Inflammatory macrophage treated with lipopolysaccharide for 4 hours (primary cell): Measurements from ENCODE around the gene FLYWCH2.

Source experiments
- DNase-seq: peaks from one replicate; pipeline ENCODE4 v3.0.0-alpha.2; 2020

The FLYWCH2 gene

DNA sequence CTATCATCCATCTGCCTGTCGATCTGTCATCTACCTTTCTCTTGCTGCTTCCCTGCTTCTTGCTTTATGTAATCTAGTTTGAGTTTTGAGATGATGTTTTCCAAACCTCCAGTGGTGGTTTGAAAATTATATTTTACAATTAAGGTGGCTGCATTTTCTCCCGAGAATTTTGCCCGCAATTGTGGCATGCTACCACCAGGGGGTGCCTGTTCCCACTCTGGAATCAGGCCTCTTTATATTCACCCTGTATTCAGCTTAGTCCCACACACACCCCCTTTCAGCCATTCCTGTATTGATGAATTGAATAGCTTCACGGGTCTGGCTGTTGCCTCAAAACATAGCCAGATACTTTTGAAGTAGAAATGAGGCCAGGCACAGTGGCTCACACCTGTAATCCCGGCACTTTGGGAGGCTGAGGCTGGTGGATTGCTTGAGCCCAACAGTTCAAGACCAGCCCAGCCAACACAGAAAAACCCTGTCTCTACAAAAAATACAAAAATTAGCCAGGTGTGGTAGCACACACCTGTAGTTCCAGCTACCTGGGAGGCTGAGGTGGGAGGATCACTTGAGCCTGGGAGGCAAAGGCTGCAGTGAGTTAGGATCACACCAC lies 28.2 kb upstream of the FLYWCH2 start:
- DNase-seq: peak; percentile 38

GRCh38 chr16:2855536-2855935 lies 27.5 kb upstream of the FLYWCH2 start:
- no peak for DNase-seq

GRCh38 chr16:2856061-2856670 lies 26.8 kb upstream of the FLYWCH2 start:
- peak; percentile 53 for DNase-seq

DNA sequence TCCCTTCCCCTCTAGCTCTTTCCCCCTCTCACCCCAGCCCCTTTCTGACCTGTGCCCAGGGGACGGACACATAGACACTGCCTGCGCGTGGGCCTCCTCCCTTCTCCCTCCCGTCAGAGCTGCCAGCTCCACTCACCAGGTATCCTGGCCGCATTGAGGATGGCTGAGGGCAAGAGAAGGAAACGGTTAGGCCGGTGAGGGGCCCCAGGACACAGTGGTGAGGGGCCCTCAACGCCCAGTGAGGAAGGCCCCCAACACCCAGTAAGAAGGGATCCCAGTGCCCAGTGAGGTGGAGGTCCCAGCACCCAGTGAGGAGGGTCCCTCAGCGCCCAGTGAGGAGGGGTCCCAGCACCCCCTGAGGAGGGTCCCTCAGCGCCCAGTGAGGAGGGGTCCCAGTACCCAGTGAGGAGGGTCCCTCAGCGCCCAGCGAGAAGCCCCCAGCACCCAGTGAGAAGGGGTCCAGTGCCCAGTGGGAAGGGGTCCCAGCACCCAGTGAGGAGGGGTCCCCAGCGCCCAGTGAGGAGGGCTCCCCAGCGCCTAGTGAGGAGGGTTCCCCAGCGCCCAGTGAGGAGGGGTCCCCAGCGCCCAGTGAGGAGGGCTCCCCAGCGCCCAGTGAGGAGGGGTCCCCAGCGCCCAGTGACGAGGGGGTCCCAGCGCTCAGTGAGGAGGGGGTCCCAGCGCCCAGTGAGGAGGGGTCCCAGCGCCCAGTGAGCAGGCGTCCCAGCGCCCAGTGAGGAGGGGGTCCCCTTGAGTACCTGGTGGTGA lies 26.1 kb upstream of the FLYWCH2 start:
- DNase-seq: no peak

GRCh38 chr16:2857451-2858244 lies 25.4 kb upstream of the FLYWCH2 start, which contains the start of gene PRSS22:
TSS of gene PRSS22 (minus strand) at chr16:2858170. CDS start at chr16:2858104, 66 bp downstream.
- DNase-seq: no peak

DNA sequence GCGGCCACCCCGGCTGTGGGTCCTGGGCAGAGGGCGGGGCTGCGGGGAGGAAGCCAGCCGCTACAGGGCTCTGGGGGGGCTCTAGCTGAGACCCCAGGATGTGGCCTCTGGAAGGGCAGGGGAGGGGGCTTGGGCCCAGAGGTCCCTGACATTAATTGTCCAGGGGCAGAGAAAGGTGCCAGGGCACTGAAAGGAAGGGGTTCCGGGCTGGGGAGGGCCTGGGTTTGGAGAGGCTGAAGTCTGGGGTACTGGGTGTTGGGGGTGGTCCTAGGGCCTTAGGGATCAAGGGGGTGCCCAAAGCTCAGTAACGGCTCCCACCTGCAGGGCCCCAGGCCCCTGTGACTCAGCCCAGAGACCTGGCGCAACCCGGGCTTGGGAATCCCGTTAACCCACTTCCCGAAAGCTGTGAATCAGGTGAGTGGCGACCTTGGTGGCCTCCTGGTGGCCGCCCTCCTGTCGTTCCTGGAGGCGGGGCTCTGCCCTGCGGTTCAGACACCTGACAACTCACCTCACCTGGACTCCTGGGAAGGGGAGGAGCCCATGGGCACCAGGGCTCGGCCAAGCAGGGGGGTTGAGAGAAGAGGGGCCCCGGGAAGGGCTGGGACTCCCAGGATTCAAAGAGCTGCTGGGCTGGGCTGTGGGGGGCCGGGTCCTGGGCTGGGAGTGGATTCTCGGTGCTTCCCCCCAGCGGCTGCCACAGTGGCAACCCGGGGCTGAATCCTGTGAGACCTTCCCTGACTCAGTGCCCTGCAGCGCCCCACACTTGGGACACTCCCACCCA lies 24.6 kb upstream of the FLYWCH2 start:
- DNase-seq: no peak

- no peak for DNase-seq
These were observed 23.2 kb upstream of the FLYWCH2 start for GRCh38 chr16:2859686-2860265.

- peak; percentile 56 for DNase-seq
These were observed 22.0 kb upstream of the FLYWCH2 start for GRCh38 chr16:2860826-2861567.

GRCh38 chr16:2865651-2866050 lies 17.4 kb upstream of the FLYWCH2 start:
- peak; percentile 22 for DNase-seq

GRCh38 chr16:2866431-2866830 lies 16.6 kb upstream of the FLYWCH2 start:
- DNase-seq: no peak

GRCh38 chr16:2867661-2867986 lies 15.4 kb upstream of the FLYWCH2 start:
- no peak for DNase-seq

GRCh38 chr16:2867987-2868789 lies 14.8 kb upstream of the FLYWCH2 start:
- peak; percentile 93 for DNase-seq

- DNase-seq: no peak
These were observed 11.1 kb upstream of the FLYWCH2 start for GRCh38 chr16:2871926-2872325.

DNA sequence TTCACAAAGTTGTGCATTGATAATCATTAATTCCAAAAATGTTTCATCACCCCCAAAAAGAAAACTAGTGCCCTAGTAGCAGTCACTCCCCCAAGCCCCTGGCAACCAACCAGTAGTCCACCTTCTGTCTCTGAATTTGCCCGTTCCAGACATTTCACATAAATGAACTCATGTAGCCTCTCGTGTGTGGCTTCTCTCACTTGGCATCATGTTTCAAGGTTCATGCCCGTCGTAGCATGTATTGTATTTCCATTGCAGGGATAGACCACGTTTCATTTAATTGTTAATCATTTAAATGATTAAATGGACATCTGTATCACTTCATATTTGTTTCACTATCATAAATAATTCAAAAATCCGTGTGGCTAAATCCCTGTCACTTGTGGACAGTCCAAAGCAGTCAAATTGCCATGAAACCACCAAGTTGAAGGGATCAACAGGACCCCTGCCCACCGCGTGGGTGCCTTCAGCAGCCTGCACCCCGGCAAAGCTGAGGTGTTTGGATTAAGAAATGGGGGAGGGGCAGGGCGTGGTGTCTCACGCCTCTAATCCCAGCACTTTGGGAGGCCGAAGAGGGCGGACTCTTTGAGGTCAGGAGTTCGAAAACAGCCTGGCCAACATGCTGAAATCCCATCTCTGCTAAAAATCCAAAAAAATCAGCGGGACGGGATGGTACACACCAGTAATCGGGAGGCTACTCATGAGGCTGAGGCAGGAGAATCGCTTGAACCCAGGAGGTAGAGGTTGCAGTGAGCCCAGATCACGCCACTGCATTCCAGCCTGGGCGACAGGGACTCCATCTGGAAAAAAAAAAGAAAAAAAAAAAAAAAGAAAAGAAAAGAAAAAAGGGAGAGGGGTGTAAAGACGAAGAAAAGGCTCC lies 8.7 kb upstream of the FLYWCH2 start:
- no peak for DNase-seq

DNA sequence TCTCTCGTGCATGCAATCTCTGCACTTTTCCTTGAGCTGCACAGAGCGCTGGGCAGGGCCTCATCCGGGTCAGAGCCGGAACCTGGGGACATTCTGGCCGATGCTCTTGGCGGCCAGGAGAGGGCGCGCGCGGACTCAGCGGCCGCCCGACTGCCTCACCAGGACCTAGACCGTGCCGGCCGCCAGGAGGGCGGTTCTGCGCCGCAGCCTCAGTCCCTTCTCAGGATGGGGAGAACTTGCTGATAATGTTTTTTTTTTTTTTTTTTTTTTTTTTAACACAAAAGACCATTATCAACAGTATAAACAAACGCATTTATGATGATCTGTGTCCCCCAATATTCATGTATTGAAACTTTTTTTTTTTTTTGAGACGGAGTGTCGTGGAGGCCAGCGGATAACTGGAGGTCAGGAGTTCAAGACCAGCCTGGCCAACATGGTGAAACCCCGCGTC lies 8.1 kb upstream of the FLYWCH2 start:
- peak; percentile 82 for DNase-seq

- no peak for DNase-seq
These were observed 3.0 kb upstream of the FLYWCH2 start for GRCh38 chr16:2879854-2880508.

DNA sequence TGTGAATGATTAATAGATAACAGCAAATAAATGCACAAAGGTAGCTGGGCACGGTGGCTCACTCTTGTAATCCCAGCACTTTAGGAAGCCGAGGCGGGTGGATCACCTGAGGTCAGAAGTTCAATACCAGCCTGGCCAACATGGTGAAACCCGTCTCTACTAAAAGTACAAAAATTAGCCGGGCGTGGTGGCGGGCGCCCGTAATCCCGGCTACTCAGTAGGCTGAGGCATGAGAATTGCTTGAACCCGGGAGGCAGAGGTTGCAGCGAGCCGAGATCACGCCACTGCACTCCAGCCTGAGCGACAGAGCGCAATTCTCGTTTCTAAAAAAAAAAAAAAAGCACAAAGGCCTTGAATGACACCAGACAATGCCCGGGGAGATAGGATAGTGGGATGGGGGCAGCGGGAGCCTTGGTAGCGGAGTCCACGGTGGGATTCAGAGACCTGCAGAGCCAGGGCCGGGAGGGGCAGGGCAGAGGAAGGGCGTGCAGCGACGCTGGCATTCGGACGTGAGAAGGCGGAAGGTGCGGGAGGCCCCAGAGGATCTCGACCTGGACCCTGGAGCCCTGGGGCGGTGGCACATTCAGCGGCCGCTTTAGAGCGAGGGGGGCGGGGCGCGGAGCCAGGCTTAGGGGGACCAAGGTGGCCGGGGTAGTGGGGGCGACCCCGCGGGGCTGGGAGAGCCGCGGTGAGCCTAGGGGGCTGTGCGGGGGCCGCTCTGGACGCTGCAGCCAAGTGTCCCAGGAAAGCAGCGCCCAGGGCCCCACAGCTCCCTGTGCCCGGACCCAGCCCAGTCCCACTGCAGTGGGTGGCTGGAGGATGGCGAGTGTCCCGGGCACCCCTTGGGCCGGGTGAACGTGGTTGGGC lies 999 bp upstream of the FLYWCH2 start:
- DNase-seq: peak; percentile 23

DNA sequence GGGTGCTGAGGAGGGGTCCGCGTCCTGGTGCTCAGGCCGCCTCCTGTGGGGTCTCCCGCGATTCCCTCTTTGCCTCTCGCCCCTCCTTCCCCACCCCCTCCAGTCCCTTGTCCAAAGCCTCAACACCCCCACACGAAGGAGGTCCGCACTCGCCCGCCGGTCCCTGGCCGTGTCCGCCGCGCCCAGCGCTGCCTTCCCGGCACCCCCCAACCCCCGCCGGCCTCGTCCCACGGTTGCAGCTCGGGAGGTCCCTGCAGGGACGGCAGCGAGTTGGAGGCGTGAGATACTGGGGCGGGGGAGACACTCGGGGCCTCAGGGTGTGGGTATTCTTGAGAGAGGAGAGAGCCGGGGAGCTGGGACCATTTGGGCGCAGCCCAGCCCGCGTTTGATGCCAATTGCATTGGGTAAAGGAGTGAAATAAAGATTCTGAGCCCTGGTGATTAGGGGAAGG lies 468 bp downstream of the FLYWCH2 start:
- no peak for DNase-seq
